ENCODE results near the gene SPECC1. TPM values are rescaled to one million over a fixed set of nuclear protein-coding genes. Genes with fewer than 3 reads are reported as not detected.

Gene SPECC1
- total RNA-seq, 1 experiment from 2014 or later, result 103 TPM

GRCh38 chr17:20154286-20155000 lies 145.3 kb downstream of the SPECC1 start:
- CTCF ChIA-PET, result interaction anchor here (1.9 kb wide), 1 partner anchor 146 kb away, joined by 6 read pairs; the partner anchor contains the start of gene SPECC1
- H3K36me3 Mint-ChIP-seq, result peaks cover 3% of the 10 kb centered on the region; the same call in 1 of the 2 replicates
- POLR2A ChIA-PET, result no interaction called here
- TF ChIP-seq ZNF423 (CRISPR knock-in tag; IDR thresholded peaks at IDR 0.05) (no peak), OVOL2 (CRISPR knock-in tag; IDR thresholded peaks at IDR 0.05; ENCODE audit: borderline replicate concordance) (no peak), AR (CRISPR knock-in tag; IDR thresholded peaks at IDR 0.05) (no peak), ZBTB21 (CRISPR knock-in tag; IDR thresholded peaks at IDR 0.05; ENCODE audit: borderline replicate concordance) (no peak), SP1 (CRISPR knock-in tag; conservative IDR thresholded peaks at IDR 0.05) (no peak), MXD4 (CRISPR knock-in tag; IDR thresholded peaks at IDR 0.05; ENCODE audit: borderline replicate concordance) (no peak), JUN (CRISPR knock-in tag; IDR thresholded peaks at IDR 0.05) (no peak), TCF7 (CRISPR knock-in tag; IDR thresholded peaks at IDR 0.05; ENCODE audit: low read depth) (no peak), ZNF263 (CRISPR knock-in tag; IDR thresholded peaks at IDR 0.05; ENCODE audit: low read depth) (no peak), E2F4 (CRISPR knock-in tag; IDR thresholded peaks at IDR 0.05; ENCODE audit: borderline replicate concordance, low read depth) (no peak), ZNF512 (CRISPR knock-in tag; IDR thresholded peaks at IDR 0.05; ENCODE audit: borderline replicate concordance) (no peak), CREB1 (CRISPR knock-in tag; IDR thresholded peaks at IDR 0.05) (no peak), IRF2 (CRISPR knock-in tag; IDR thresholded peaks at IDR 0.05; ENCODE audit: borderline replicate concordance, low read depth) (no peak)
- TF ChIP-seq, protein P1, sequence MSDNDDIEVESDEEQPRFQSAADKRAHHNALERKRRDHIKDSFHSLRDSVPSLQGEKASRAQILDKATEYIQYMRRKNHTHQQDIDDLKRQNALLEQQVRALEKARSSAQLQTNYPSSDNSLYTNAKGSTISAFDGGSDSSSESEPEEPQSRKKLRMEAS (CRISPR knock-in tag; IDR thresholded peaks at IDR 0.05), result no peak
- TF ChIP-seq, protein P2, sequence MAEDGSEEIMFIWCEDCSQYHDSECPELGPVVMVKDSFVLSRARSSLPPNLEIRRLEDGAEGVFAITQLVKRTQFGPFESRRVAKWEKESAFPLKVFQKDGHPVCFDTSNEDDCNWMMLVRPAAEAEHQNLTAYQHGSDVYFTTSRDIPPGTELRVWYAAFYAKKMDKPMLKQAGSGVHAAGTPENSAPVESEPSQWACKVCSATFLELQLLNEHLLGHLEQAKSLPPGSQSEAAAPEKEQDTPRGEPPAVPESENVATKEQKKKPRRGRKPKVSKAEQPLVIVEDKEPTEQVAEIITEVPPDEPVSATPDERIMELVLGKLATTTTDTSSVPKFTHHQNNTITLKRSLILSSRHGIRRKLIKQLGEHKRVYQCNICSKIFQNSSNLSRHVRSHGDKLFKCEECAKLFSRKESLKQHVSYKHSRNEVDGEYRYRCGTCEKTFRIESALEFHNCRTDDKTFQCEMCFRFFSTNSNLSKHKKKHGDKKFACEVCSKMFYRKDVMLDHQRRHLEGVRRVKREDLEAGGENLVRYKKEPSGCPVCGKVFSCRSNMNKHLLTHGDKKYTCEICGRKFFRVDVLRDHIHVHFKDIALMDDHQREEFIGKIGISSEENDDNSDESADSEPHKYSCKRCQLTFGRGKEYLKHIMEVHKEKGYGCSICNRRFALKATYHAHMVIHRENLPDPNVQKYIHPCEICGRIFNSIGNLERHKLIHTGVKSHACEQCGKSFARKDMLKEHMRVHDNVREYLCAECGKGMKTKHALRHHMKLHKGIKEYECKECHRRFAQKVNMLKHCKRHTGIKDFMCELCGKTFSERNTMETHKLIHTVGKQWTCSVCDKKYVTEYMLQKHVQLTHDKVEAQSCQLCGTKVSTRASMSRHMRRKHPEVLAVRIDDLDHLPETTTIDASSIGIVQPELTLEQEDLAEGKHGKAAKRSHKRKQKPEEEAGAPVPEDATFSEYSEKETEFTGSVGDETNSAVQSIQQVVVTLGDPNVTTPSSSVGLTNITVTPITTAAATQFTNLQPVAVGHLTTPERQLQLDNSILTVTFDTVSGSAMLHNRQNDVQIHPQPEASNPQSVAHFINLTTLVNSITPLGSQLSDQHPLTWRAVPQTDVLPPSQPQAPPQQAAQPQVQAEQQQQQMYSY (CRISPR knock-in tag; IDR thresholded peaks at IDR 0.05), result no peak
- TF ChIP-seq, protein P3, sequence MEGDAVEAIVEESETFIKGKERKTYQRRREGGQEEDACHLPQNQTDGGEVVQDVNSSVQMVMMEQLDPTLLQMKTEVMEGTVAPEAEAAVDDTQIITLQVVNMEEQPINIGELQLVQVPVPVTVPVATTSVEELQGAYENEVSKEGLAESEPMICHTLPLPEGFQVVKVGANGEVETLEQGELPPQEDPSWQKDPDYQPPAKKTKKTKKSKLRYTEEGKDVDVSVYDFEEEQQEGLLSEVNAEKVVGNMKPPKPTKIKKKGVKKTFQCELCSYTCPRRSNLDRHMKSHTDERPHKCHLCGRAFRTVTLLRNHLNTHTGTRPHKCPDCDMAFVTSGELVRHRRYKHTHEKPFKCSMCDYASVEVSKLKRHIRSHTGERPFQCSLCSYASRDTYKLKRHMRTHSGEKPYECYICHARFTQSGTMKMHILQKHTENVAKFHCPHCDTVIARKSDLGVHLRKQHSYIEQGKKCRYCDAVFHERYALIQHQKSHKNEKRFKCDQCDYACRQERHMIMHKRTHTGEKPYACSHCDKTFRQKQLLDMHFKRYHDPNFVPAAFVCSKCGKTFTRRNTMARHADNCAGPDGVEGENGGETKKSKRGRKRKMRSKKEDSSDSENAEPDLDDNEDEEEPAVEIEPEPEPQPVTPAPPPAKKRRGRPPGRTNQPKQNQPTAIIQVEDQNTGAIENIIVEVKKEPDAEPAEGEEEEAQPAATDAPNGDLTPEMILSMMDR (IDR thresholded peaks at IDR 0.05), result no peak
- TF ChIP-seq, protein P4, sequence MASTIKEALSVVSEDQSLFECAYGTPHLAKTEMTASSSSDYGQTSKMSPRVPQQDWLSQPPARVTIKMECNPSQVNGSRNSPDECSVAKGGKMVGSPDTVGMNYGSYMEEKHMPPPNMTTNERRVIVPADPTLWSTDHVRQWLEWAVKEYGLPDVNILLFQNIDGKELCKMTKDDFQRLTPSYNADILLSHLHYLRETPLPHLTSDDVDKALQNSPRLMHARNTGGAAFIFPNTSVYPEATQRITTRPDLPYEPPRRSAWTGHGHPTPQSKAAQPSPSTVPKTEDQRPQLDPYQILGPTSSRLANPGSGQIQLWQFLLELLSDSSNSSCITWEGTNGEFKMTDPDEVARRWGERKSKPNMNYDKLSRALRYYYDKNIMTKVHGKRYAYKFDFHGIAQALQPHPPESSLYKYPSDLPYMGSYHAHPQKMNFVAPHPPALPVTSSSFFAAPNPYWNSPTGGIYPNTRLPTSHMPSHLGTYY (CRISPR knock-in tag; IDR thresholded peaks at IDR 0.05), result no peak
- DNase-seq (ENCODE audit: low spot score), result no peak
- ATAC-seq, result no peak
- H3K4me1 Mint-ChIP-seq, result peaks cover 15% of the 10 kb centered on the region
- H3K9me3 Mint-ChIP-seq, result no peaks in the 10 kb centered on the region
- no peaks in the 10 kb centered on the region for H3K27me3 Mint-ChIP-seq (ENCODE audit: low read depth)
- no peak overlapping the region for H3K27ac Mint-ChIP-seq
- no peak overlapping the region for H3K4me3 Mint-ChIP-seq
